ENCODE results near the gene NEU1.
"Not testable (repeated sequence)": the region's sequence is repeated elsewhere in the genome, so short reads cannot be mapped to it uniquely, and the experiment has no call there.

Gene NEU1

GRCh38 chr6:31847276-31847978 is 15.2 kb downstream of the NEU1 start:
- DNase-seq (ENCODE audit: low read depth in 3 of 3, low spot score in 1 of 3) = no peak

GRCh38 chr6:31844507-31844906 is 18.1 kb downstream of the NEU1 start:
- DNase-seq (ENCODE audit: low read depth in 3 of 3, low spot score in 1 of 3) = no peak

- DNase-seq (ENCODE audit: low read depth in 3 of 3, low spot score in 1 of 3) = no peak
Measured at GRCh38 chr6:31842053-31842452, 20.6 kb downstream of the NEU1 start.

- DNase-seq (ENCODE audit: low read depth in 3 of 3, low spot score in 1 of 3) = not testable (repeated sequence)
Measured at GRCh38 chr6:31839779-31840126, 22.9 kb downstream of the NEU1 start.

- DNase-seq (ENCODE audit: low read depth in 3 of 3, low spot score in 1 of 3) = no peak
Measured at GRCh38 chr6:31838968-31839367, 23.7 kb downstream of the NEU1 start.

- DNase-seq (ENCODE audit: low read depth in 3 of 3, low spot score in 1 of 3) = not testable (repeated sequence)
Measured at GRCh38 chr6:31838114-31838553, 24.5 kb downstream of the NEU1 start.

- DNase-seq (ENCODE audit: low read depth in 3 of 3, low spot score in 1 of 3) = no peak
Measured at GRCh38 chr6:31837369-31838113, 25.1 kb downstream of the NEU1 start.

GRCh38 chr6:31836474-31837368 is 25.9 kb downstream of the NEU1 start:
- no peak for DNase-seq (ENCODE audit: low read depth in 3 of 3, low spot score in 1 of 3)

GRCh38 chr6:31836047-31836473 is 26.6 kb downstream of the NEU1 start:
- no peak for DNase-seq (ENCODE audit: low read depth in 3 of 3, low spot score in 1 of 3)

GRCh38 chr6:31834367-31835250 is 28.0 kb downstream of the NEU1 start:
- DNase-seq (ENCODE audit: low read depth in 3 of 3, low spot score in 1 of 3) = peak; percentile 64 to 71 (median 65)

- no peak for DNase-seq (ENCODE audit: low read depth in 3 of 3, low spot score in 1 of 3)
Measured at GRCh38 chr6:31831350-31832215, 31.0 kb downstream of the NEU1 start.

GRCh38 chr6:31830886-31831335 is 31.7 kb downstream of the NEU1 start:
- no peak for DNase-seq (ENCODE audit: low read depth in 3 of 3, low spot score in 1 of 3)

- no peak for DNase-seq (ENCODE audit: low read depth in 3 of 3, low spot score in 1 of 3)
Measured at GRCh38 chr6:31829633-31830283, 32.9 kb downstream of the NEU1 start.

GRCh38 chr6:31827286-31828079 is 35.1 kb downstream of the NEU1 start, which contains the start of gene HSPA1B:
Gene HSPA1B (plus strand): TSS chr6:31827738. CDS start chr6:31827951, 213 bp downstream.
- DNase-seq (ENCODE audit: low read depth in 3 of 3, low spot score in 1 of 3) = peak; percentile 66 to 78 (median 75)

GRCh38 chr6:31826793-31827285 is 35.8 kb downstream of the NEU1 start:
- no peak for DNase-seq (ENCODE audit: low read depth in 3 of 3, low spot score in 1 of 3)

- DNase-seq (ENCODE audit: low read depth in 3 of 3, low spot score in 1 of 3) = no peak
Measured at GRCh38 chr6:31825553-31825952, 37.1 kb downstream of the NEU1 start.

- DNase-seq (ENCODE audit: low read depth in 3 of 3, low spot score in 1 of 3) = not testable (repeated sequence)
Measured at GRCh38 chr6:31823592-31824196, 38.9 kb downstream of the NEU1 start.

All from stimulated activated CD4-positive, alpha-beta T cell treated with anti-CD3 and anti-CD28 coated beads, TNF-alpha, amount 100 ng/mL, for 1 hour (primary cell).